Fibroblast of lung (primary cell): ENCODE results near the gene TRIM15. TPM values are rescaled to one million over a fixed set of nuclear protein-coding genes. Genes with fewer than 3 reads are reported as not detected.

Experiments
- DNase-seq, 2 donors: peaks; one replicate each; pipeline versions ENCODE4 v3.0.0 to v3.0.0-alpha.2; 2010; ENCODE audit warnings: low read depth in 2 of 2
- H2AFZ ChIP-seq: 2 replicates; pipeline ENCODE4 v1.5.1; 2012; ENCODE audit warnings: low read length, control low read depth, inconsistent platforms
- H3K27ac ChIP-seq: 2 replicates; pipeline ENCODE4 v1.5.1; 2011; ENCODE audit warnings: low read length, control low read depth; ENCODE audit not compliant: insufficient read depth
- H3K27me3 ChIP-seq: 2 replicates; pipeline ENCODE4 v1.5.1; 2011; ENCODE audit warnings: mild to moderate bottlenecking, low read length; ENCODE audit not compliant: control insufficient read depth, insufficient read depth
- H3K36me3 ChIP-seq: 2 replicates; pipeline ENCODE4 v1.5.1; 2011; ENCODE audit warnings: low read length; ENCODE audit not compliant: control insufficient read depth, insufficient read depth
- H3K4me1 ChIP-seq: 2 replicates; pipeline ENCODE4 v1.5.1; 2011; ENCODE audit warnings: low read length; ENCODE audit not compliant: control insufficient read depth, insufficient read depth; ENCODE audit errors: extremely low read depth
- H3K4me2 ChIP-seq: 2 replicates; pipeline ENCODE4 v1.5.1; 2011; ENCODE audit warnings: low read length, control low read depth; ENCODE audit not compliant: insufficient read depth; ENCODE audit errors: extremely low read depth
- H3K4me3 ChIP-seq, 4 experiments: fragments of 200-600 bp in 1 of 4; sonication (generic) in 1 of 4; replicated peaks in 1 of 4; 2 replicates each; pipeline ENCODE4 v1.5.1; 2011 to 2016; ENCODE audit warnings: low read length in 4 of 4, low read depth in 3 of 4, mild to moderate bottlenecking in 3 of 4, control low read depth in 2 of 4, inconsistent platforms in 1 of 4, mixed read lengths in 1 of 4; ENCODE audit not compliant: insufficient read depth in 1 of 4; ENCODE audit errors: control extremely low read depth in 1 of 4
- H3K79me2 ChIP-seq: 2 replicates; pipeline ENCODE4 v1.5.1; 2012; ENCODE audit warnings: mild to moderate bottlenecking, low read length, inconsistent platforms; ENCODE audit not compliant: control insufficient read depth, insufficient read depth
- H3K9ac ChIP-seq: 2 replicates; pipeline ENCODE4 v1.5.1; 2011; ENCODE audit warnings: mild to moderate bottlenecking, low read length, control low read depth; ENCODE audit not compliant: insufficient read depth
- H3K9me3 ChIP-seq: 2 replicates; pipeline ENCODE4 v1.5.1; 2012; ENCODE audit warnings: low read depth, low read length; ENCODE audit not compliant: control insufficient read depth, insufficient read depth
- H4K20me1 ChIP-seq: 2 replicates; pipeline ENCODE4 v1.5.1; 2011; ENCODE audit warnings: low read length; ENCODE audit not compliant: control insufficient read depth, insufficient read depth; ENCODE audit errors: extremely low read depth
- CTCF ChIP-seq, 2 donors: IDR thresholded peaks in 1 of 2; conservative IDR thresholded peaks in 1 of 2; 1 replicate in 1 of 2; 2 replicates in 1 of 2; pipeline ENCODE4 v1.5.1; 2011 to 2012; ENCODE audit warnings: low read length in 2 of 2, control low read depth in 1 of 2, inconsistent platforms in 1 of 2, low read depth in 1 of 2, mild to moderate bottlenecking in 1 of 2
- EZH2 ChIP-seq: IDR thresholded peaks from 2 replicates; pipeline ENCODE4 v1.5.1; 2012; ENCODE audit warnings: low read length, control low read depth, mild to moderate bottlenecking; ENCODE audit errors: missing control alignments
- polyA plus RNA-seq, 2 donors: library from polyadenylated mRNA; depleted of rRNA in 1 of 2; stranded (reverse) in 1 of 2; unstranded in 1 of 2; fragments of >200 nt; gene quantifications; 2 replicates each; pipeline ENCODE4 v1.2.1, GENCODE V29; 2011 to 2012; ENCODE audit warnings: missing spikeins in 1 of 2
- total RNA-seq: library from RNA; depleted of rRNA; stranded (reverse); fragments of >200 nt; gene quantifications from 2 replicates; pipeline ENCODE4 v1.2.1, GENCODE V29; 2014

TRIM15 gene
- total and polyA plus RNA-seq, 2 donors (not counting 1 experiment from before 2014, with no cell fraction given) = not detected

- Histone ChIP-seq H2AFZ (no peak overlapping the region), H3K4me2 (no peak overlapping the region)
Observed at GRCh38 chr6:30157581-30157980, 5.8 kb upstream of the TRIM15 start.

DNA sequence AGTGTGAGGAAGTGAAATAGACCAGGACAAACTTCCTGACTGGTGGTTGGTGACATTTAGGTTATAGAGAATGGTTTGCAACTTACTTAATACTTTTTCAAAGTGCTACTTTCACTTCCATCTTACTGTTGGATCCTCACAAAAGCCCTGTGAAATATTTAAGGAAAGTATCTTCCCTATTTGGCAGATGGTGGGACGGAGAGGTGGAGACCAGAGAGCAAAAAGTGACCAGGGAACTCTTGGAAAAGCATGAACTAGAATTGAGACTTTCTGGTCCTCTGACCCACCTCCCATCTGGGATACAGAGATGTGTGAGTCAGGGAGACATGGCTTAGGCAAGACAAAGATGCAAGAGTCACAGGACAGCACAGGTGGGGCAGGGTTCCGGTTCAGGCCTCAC is 5.3 kb upstream of the TRIM15 start:
- no peak for TF ChIP-seq EZH2
- no peak for TF ChIP-seq CTCF (conservative IDR thresholded peaks at IDR 0.05 in 1 of 2, IDR thresholded peaks at IDR 0.05 in 1 of 2; ENCODE audit: low read depth in 1 of 2, low read length in 2 of 2)
- Histone ChIP-seq H3K9ac (no peak overlapping the region), H3K9me3 (no peaks in the 10 kb centered on the region), H3K79me2 (no peaks in the 10 kb centered on the region), H3K4me1 (peaks cover 6% of the 10 kb centered on the region), H3K4me2 (no peak overlapping the region), H3K27me3 (peaks cover 3% of the 10 kb centered on the region), H3K4me3 (no peak overlapping the region), H2AFZ (no peak overlapping the region), H4K20me1 (no peaks in the 10 kb centered on the region), H3K36me3 (no peaks in the 10 kb centered on the region), H3K27ac (no peak overlapping the region)
- no peak for DNase-seq

More at GRCh38 chr6:30157581-30157980, 5.8 kb upstream of the TRIM15 start:
- no peak for DNase-seq
- no peaks in the 10 kb centered on the region for H4K20me1 ChIP-seq
- peaks cover 3% of the 10 kb centered on the region for H3K27me3 ChIP-seq
- TF ChIP-seq EZH2 (no peak), CTCF (conservative IDR thresholded peaks at IDR 0.05 in 1 of 2, IDR thresholded peaks at IDR 0.05 in 1 of 2; ENCODE audit: low read depth in 1 of 2, low read length in 2 of 2) (no peak)
- no peak overlapping the region for H3K9ac ChIP-seq
- H3K79me2 ChIP-seq = no peaks in the 10 kb centered on the region
- no peaks in the 10 kb centered on the region for H3K36me3 ChIP-seq
- H3K4me3 ChIP-seq = no peak overlapping the region
- no peaks in the 10 kb centered on the region for H3K9me3 ChIP-seq
- H3K4me1 ChIP-seq = peaks cover 6% of the 10 kb centered on the region
- H3K27ac ChIP-seq = no peak overlapping the region

- no peak overlapping the region for H3K4me2 ChIP-seq
- peaks cover 3% of the 10 kb centered on the region for H3K27me3 ChIP-seq
- no peak for TF ChIP-seq CTCF (conservative IDR thresholded peaks at IDR 0.05 in 1 of 2, IDR thresholded peaks at IDR 0.05 in 1 of 2; ENCODE audit: low read depth in 1 of 2, low read length in 2 of 2)
- TF ChIP-seq EZH2 = no peak
- H3K4me3 ChIP-seq = no peak overlapping the region
- H3K9me3 ChIP-seq = no peaks in the 10 kb centered on the region
- H3K36me3 ChIP-seq = no peaks in the 10 kb centered on the region
- no peak overlapping the region for H3K9ac ChIP-seq
- H3K27ac ChIP-seq = no peak overlapping the region
- no peaks in the 10 kb centered on the region for H4K20me1 ChIP-seq
- H3K4me1 ChIP-seq = peaks cover 6% of the 10 kb centered on the region
- no peaks in the 10 kb centered on the region for H3K79me2 ChIP-seq
- no peak for DNase-seq
- no peak overlapping the region for H2AFZ ChIP-seq
Observed at GRCh38 chr6:30158475-30159040, 4.8 kb upstream of the TRIM15 start.
